Stimulated activated CD4-positive, alpha-beta T cell treated with anti-CD3 and anti-CD28 coated beads, TNF-alpha, amount 100 ng/mL, for 4 hours (primary cell): ENCODE data around the gene DYNAP.

ENCODE experiments used
- DNase-seq, 3 experiments: peaks; one replicate each; pipeline ENCODE4 v3.0.0-alpha.2; 2020; ENCODE audit warnings: low read depth in 3 of 3

Gene DYNAP

GRCh38 chr18:54636217-54636616 is 45.2 kb downstream of the DYNAP start:
- no peak for DNase-seq

DNA sequence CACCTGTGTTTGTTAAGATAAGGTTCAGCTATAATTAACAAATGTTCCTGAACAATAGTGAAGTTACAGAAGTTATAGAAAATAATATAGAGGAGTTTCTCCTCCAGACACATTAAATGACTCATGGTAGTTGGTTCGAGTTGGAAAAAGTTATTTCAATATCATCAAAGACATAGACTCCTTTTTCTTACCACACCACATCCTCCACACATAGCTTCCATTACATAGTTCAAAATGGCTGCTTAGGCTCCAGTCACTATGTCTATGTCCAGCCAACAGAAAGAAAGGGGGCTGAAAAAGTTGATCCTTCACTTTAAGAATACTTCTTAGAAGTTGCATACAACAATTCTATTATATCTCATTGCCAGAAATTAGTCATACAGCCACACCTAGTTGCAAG is 50.7 kb downstream of the DYNAP start:
- no peak for DNase-seq

DNA sequence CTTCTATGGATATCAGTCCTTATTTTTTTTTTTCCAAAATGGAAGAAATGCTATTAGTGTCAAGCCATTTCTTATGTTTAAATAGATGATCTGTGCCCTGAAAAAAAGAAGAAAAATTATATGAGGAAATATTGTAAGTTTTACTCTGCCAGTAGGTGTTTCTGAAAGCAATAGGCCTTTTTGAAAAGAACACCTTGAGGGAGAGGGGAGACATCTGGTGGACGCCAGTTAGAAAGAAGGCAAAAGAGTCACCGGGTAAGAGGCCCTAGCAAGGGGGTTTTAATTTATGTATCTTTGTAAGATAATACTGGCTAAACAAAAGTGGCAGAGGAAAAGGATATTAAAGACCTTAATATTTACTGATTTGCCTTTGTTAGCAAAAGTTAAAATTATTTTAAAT is 56.1 kb downstream of the DYNAP start:
- DNase-seq = no peak
